Umbilical cord (tissue), 2 donors: ENCODE data around the gene UPF1. TPM values are rescaled to one million over a fixed set of nuclear protein-coding genes. Genes with fewer than 3 reads are reported as not detected.

Experiments used
- DNase-seq: peaks from one replicate; pipeline ENCODE4 v3.0.0-alpha.2; 2015; ENCODE audit warnings: low spot score
- total RNA-seq: library from RNA; depleted of rRNA; stranded (reverse); fragments of >200 nt; gene quantifications from one replicate; pipeline ENCODE4 v1.2.3, GENCODE V29; 2014; ENCODE audit warnings: low replicate concordance; ENCODE audit not compliant: insufficient read depth

The UPF1 gene
- 47.7 TPM for total RNA-seq

DNA sequence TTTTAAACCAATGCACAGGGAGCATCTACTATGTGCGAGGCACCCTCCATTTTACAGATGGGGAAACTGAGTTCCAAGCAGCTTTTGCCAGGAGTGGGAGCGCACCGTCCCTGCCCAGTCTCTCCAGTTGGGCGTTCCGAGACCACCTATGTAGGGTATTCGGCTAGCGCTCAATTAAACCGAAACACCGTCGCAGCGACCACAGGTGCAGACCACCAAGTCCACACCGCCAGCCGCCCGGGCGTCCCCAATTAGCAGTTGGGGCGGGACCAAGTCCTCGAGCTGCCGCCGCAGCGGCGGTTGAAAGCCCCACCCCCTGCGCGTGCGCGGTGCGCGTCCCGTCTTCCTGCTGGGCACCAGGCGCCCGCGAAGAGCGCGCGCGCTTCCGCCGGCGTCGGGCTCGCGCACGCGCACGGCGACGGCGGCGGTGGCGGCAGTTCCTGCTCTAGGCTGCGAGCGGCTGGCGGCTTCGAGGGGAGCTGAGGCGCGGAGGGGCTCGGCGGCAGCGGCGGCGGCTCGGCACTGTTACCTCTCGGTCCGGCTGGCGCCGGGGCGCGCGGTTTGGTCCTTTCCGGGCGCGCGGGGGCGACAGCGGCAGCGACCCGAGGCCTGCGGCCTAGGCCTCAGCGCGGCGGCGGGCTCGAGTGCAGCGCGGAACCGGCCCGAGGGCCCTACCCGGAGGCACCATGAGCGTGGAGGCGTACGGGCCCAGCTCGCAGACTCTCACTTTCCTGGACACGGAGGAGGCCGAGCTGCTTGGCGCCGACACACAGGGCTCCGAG, at the start of gene UPF1:
Gene UPF1, plus strand, starts transcription at position 436 of the 782 bp plus-strand sequence. Its CDS starts 251 bp downstream, at position 687.
- peak; percentile 95 for DNase-seq

DNA sequence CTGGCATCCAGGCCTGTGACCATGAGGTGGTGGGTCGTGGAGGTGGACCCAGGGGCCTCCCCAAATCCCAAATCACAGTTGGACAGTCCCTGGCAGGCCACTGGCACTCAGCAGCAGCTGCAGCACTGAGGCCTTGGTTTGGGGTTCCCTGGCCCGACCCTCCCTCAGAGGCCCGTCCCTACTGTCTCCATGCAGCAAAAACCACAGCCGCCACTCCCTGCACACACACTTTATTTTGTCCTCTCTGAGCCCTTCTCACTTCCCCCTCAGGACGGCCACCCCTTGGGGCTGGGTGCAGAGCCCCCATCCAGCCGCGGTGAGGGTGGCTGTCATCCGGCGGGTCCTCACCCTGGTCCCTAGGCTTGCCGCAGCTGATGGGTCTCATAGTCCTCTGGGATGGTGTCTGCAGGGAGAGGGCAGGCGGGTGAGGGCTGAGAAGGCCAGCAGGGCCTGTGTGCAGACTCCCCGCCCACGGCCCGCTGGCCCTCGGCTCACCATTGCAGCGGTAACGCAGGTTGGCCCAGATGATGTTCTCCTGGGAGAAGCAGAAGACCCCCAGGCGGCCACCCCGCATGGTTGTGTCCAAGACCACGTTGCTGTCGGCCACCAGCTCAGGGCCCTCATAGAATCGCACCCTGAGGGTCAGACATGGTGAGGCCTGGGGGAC, 49.1 kb upstream of the UPF1 start:
- no peak for DNase-seq

DNA sequence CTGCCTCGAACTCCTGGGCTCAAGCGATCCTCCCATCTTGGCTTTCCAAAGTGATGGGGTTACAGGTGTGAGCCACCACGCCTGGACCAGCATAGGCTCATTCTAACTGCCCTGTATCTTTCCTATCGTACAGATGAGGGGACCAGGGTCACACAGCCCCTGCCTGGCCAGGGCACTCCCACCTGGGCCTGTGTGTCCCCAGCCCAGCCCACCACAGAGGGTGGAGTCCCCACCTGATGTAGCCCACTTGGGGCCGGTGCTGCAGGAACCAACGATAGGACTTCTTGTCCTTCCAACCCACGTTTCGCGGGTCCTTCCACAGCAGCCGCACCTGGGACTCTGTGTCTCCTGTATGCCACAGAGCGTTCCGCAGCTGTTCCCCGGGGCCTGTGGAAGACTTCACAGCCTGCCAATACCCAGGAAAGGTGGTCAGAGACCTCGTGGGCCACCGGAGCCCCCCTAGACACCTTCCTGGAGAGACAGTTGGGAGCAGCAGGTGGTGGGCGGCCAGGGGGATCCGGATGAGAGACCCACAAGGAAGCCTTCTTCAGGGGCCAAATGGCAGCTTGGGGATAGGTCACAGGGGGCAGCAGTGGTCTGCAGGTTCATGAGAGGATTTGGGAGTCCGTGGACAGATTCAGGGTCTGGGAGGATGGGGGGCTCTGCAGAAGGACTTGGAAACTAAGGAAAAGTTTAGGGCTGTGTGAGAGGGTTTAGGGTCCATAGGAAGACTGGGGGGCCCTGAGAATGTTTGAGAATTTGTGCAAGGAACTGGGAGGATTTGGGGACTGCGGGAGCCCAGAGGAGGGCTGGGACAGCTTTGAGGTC, 47.6 kb upstream of the UPF1 start:
- DNase-seq, result no peak

DNA sequence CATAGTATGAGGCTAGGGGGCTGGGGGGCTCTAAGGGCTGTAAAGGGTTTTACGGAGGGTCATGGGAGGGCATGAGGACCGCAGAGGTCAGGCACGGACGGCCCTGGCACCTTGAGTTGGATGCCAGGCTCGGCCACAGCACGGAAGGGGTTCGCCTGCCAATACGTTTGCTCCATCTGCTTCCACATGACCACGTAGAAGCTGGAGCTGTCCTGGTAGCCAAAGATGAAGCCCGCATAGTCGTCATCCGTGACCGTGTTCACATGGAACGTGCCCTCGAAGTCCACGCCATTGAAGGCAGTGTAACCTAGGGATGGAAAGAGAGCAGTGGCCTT, 47.0 kb upstream of the UPF1 start:
- no peak for DNase-seq

DNA sequence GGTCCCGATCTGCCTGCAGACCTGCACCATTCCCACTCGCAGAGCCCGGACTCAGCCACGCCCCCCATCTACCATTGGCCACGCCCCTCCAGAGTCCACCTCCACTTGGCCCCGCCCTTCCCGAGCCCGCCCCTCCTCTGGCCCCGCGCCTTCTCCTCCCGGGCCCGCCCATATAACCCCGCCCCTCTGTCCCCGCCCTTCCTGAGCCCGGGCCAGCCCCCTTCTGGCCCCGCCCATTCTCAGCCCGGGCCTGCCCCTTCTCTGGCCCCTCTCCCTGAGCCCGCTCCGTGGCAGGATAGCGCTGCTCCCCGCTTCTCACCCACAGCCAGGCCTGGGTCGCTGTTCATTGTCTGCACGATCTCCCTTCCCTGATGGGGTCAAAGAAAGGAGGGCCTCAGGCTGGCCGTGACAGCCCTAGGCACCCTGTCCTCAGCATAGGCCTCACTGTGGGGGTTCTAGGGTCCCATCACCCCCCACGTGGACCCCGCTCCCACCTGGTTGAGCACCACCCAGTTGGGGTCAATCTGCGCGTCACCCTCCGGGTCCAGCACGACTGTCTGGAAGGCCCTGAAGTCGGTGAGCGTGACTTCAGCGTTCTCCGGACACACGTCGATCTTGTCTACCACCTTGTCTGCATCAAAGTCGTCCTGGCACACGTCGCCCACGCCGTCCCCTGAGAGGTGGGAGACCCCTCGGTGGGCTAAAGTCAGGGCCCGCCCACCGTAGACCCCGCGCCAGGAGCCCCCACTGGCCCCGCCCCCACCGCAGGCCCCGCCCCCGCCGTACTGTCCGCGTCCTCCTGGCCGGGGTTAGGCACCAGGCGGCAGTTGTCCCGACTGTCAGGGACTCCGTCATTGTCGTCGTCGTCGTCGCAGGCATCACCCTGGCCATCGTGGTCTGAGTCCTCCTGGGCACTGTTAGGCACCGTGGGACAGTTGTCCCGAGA, 46.3 kb upstream of the UPF1 start:
- DNase-seq, result peak; percentile 55

DNA sequence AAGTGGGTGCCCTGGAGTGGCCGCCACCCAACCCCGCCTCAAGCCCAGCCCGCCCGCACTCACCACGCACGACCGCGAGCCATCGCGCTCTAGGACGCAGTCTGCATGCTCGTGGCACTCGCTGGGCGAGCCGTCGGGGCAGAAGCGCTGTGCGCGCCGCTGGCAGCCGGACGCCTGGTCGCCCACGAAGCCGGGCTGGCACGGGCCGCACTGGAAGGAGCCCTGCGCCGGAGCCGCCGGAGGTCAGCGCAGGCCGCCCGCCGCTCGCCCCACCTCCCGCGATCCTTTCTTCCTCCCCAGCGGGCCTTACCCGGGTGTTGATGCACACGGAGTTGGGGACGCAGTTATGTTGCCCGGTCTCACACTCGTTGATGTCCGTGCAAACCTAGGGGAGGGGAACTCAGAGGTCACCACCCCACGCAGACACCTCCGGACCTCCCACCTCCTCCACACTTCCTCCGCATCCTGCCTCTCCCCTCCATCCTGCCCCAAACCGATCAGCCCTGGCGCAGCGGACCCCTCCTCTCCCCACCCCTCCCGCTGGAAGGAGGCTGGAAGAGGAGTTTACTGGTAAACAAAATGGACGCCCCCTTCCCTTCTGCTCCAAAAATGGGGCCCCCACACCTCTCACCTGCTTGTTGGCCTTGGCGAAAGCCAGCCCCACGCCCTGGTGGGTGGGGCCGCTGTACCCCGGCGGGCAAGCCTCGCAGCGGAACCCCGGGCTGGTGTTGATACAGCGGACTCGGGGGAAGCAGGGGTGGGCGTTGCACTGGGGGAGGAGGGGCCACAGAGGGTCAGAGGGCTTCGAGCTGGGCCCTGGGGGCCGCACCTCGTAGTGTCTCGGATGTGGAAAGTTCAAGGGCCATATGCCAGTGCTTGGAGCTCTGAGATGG, 43.0 kb upstream of the UPF1 start:
- no peak for DNase-seq

DNA sequence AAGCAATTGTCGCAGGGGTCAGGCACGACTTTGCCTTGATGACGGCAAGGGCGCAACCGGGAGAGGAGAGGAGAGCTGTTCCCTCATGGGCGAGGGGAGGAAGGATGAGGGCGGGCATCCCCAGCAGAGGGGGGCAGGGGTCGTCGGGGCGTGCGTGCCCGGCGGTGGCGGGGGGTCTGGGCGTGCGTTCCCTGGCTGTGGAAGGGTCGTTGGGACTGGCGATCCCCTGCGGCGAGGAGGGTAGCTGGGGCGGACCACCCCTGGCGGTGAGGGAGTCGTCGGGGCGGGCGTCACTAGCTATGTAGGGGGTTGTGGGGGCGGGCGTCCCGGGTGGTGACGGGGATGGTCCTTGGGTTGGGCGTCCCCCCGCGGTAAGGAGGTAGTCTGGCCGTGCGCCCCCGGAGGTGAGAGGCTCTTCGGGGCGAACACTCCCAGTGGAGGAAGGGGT, 42.3 kb upstream of the UPF1 start:
- no peak for DNase-seq

DNA sequence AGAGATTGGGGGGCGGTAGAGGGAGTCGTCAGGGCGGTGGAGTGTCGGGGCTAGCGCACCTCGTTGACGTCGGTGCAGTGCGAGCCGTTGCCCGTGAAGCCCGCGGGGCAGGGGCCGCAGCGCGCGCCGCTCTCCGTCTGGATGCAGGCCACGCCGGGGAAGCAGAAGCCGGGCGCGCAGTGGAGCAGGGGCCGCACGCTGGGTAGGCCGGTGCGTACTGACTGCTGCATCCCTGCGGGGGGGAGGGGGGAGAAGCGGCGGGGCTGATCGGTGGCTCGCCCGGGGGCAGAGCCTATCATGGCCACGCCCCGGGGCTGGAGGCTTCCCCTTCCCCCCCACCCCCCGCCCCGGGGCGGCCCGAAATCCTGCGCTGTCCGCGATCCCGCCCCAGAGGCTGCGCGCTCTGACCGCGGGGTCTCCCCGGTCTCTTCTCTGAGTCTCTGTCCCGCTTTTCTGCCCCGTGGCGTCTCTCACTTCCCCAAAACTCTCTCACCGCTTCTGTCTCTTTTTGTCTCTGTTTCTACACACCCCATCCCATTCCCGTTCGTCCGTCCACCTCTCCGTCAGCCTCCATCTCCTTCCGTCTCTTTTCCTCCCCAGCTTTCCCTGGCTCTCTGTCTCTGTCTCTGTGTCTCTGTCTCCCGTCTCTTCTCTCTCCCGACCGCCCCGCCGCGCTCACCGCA, 41.7 kb upstream of the UPF1 start:
- peak; percentile 26 for DNase-seq

DNA sequence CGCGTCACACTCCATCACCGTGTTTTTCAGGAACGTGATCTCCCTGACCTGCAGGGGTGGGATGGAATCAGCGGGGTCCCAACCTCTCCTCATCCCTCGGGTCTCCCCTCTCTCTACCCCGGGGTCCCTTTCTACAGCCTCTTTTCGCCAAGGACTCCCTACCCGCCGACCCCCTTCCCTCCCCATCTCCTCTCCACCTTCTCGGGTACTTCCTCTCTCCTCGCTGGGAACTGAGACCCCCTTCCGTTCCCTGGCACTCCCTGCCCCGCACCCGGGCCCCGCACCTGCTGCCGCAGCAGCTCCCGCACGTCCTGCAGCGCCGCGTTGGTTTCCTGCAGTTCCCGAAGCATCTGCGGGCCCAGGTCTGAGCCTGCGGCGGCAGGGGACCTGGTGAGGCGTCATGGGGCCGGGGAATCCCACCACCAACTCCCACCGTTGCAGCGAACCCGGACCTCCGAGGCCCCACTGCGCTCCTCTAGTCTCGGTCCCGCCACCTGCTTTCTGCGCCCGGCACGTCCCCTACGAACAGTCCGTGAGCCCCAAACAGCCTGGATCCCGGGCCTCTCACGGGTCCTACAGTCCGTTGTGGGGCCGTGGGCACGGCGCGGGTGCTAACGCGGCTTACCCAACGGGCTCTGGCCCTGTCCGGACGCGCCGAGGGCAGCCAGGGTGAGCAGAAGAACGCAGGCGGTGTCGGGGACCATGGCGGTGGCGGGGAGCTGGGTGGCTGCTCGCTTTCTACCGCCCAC, 41.0 kb upstream of the UPF1 start, which contains the start of gene COMP:
Gene COMP, minus strand, starts transcription at position 740 of the 749 bp plus-strand sequence. Its CDS starts 36 bp downstream, at position 704.
- DNase-seq, result no peak

DNA sequence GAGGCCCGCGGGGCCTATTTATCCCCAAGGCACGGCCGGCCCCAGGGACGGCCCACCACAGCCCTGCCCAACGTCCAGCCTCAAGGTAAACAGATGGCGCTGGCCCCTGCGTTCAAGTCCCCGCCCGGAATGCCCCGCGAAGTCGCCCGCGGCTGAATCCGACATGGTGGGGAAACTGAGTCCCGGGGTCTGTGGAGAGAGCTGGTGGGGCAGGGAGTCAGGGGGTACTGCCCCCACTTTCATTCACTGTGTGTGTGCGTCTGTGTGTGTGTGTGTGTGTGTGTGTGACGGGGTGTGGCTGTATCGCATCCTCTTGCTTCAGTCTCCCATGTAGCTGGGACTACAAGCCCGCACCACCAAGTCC, 40.5 kb upstream of the UPF1 start:
- no peak for DNase-seq

DNA sequence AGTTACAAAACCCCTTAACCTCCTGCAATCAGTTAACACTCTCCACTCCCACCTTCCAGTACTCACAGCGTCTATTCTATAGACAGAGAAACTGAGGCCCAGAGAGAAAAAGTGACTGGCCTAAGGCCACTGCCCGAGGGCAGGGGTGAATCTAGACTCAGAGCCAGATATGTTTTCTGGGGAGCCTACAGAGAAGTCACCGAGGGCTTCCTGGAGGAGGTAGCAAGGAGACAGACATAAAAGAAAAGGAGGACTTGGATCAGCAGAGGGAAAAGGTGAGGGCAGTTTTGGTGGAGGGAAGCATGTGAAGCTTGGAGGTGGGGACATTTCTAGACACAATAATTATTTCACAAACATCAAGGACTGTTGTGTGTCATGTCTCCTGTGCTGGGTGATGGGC, 39.1 kb upstream of the UPF1 start:
- DNase-seq, result no peak

DNA sequence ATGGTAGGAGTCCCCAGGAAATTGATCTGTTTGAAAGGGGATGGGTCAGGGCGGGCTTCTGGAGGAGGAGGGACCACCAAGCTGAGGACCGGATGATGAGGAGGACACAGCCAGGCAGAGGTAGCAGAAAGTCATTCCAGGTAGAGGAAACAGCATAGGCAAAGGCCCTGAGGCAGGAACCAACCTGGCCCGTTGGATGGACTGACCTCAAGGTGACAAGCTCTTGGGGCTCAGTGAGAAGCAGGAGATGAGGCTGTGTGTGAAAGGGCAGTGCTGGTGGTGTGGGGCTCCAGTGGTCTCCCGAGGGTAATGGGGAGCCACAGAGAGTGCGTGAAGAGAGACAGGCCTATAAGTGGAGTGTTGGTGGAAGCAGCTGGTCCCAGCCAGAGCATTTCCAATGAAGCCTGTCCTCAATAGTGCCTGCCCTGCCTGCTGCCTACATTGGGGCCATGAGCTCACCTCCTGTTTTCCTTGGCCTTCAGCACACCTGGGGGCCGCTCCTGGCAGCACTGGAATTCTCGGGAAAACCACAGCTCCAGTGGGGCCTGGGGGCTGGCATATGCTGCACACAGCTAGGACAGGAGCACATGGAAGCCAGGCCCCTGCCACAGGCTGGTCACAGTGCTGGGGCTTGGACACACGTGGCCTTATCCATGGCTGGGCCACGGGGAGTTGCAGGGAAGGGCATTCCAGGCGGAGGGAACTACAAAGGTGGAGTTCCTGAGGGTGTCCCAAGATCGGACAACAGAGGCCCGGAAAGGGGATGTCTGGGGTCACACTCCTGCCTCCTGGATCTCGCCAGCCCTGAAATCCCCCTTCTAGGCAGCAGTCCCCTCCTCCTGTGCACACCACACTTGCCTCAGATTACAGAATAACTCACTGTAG, 38.4 kb upstream of the UPF1 start:
- DNase-seq, result no peak

DNA sequence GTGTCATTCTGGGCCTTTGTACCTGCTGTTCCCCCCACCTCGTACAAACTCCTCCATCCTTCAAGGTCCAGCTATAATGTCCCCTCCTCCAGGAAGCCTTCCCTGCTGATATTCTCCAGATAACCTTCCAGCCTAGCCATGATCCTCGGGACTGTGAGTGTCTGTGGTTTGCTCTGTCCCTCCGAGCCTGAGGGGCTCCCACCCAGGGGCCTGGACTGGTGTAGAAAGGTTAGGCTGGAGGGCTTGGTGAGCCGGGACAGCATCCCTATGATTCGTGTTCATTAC, 37.8 kb upstream of the UPF1 start:
- no peak for DNase-seq

DNA sequence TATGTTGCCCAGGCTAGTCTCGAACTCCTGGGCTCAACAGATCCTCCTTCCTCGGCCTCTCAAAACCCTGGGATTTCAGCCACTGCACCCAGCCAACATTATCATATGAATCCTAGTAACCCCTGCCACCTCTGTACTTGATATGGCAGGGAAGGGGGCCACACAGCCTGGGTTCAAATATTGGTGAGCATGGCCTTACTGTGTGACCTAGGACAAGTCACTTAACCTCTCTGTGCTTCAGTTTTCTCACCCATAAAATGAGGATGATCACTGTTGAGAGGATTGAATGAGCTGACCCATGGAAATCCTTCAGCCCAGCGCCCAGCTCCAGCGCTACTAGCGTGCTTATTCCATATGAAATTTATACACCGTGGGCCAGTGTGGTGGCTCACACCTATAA, 37.1 kb upstream of the UPF1 start:
- DNase-seq, result no peak

DNA sequence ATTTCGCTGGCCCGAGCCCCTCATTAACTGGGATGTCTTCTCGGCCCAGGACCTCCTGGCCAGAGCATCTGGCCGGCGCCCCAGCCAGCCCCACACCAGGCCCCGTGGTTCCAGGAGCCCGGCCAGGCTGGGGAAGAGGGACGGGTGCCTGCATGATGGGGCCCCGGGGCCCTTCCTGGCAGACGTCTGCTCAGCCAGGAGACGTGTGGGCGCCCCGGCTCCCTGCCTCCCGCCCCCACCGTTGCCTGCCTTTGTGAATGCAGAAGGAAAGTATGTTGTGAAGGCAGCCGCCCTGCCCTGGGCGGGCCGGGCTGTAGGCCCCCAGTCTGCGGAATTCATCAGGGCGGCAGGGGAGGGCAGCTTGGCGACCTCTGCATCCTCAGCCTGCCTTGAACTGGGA, 36.2 kb upstream of the UPF1 start:
- DNase-seq, result peak; percentile 81

DNA sequence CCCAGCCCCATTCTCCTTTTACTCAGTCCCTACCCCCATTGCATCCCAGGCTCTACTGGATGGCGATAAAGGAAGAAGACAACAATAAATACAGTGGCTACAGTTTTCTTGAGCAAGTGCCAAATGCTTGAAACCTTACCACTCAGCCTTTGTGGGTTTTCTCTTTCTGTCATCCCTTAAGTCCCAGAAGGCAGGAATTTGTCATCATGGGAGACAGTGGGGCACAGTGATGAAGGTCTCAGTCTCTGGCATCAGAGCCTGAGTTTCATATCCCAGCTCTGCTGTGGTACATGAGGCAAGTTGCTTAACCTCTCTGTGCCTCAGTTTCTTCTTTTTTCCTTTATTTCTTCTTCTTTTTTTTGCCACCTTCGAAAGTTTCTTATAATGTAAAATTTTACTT, 35.5 kb upstream of the UPF1 start:
- no peak for DNase-seq

DNA sequence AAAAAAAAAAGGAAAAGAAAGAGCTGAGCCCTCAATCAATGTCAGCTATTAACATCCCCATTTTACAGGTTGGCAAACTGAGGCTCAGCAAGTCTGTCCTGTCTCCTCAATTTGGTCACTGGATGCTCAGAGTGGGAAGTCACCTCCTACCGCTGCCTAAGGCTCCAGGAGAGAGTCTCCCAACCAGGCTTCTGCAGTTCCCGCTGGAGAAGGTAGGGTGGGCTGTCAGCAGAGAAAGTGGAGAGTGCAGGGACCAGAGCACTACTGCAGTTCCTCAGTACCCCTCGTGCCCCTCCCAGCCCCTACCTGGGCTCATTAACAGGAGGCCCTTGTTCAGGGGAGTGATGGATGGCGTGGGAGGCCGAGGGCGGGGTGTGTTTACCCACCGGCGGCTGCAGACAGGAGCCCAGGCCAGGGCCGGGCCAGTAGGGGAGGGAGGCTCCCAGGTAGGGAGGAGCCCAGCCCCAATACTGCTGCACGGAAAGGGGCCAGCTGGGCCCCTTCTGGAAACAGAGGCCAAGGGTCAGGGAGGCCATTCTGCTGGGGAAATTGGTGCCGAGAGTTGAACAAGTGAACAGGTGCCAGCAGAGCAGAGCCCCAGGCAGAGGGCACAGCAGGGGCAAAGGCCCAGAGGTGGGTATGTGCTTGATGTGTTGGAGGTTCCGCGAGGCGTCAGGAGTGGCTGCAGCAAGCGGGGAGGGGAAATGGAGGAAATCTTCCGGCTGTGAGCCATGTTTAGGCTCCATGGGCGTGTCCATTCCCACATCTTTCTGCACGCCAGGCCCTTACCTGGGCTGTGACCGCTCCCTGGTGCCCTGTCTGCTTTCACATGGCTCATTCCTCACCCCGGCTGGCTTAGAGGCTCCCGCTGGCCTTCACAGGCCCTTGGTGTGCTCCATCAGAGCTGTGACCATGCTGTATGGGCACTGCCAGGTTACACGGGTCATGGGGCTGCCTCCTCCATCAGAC, 33.1 kb upstream of the UPF1 start:
- DNase-seq, result no peak
